ENCODE measurements around the gene TRIP4. TPM values are rescaled to one million over a fixed set of nuclear protein-coding genes. Genes with fewer than 3 reads are reported as not detected.

Gene TRIP4
- total RNA-seq, 1 experiment from 2014 or later = 12.9 TPM

DNA sequence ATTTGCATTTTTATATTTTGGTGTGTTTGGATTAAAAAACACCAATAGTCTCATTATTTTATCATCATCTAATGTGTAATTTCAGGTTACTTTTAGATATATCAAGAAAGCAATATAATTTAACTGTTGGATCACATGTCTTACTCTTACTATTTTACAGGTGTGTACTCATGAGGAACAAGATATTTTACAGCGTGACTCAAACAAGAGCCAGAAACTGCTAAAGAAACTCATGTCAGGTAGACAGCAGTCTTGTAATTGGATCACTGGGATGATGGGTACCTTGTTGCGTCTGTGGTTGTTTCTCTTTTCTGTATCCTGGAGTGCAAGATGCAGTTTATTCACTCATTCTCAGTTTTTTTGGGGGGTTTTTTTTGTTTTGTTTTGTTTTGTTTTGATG, 12.9 kb downstream of the TRIP4 start:
- Mint-ChIP-seq H3K4me1 (no peaks in the 10 kb centered on the region), H3K27me3 (ENCODE audit: low read depth) (no peaks in the 10 kb centered on the region), H3K27ac (no peak overlapping the region), H3K9me3 (no peaks in the 10 kb centered on the region), H3K4me3 (no peak overlapping the region), H3K36me3 (peaks cover 30% of the 10 kb centered on the region)
- ChIA-PET POLR2A (no interaction called here), CTCF (no interaction called here)
- ATAC-seq (no peak), DNase-seq (ENCODE audit: low spot score) (no peak)
- TF ChIP-seq RELA (CRISPR knock-in tag; IDR thresholded peaks at IDR 0.05; ENCODE audit: borderline replicate concordance) (no peak), TP53 (CRISPR knock-in tag; IDR thresholded peaks at IDR 0.05) (no peak), NFE2L1 (CRISPR knock-in tag; IDR thresholded peaks at IDR 0.05) (no peak), NR2C2 (CRISPR knock-in tag; IDR thresholded peaks at IDR 0.05) (no peak), CREB1 (CRISPR knock-in tag; IDR thresholded peaks at IDR 0.05) (no peak)
- TF ChIP-seq, protein P1, sequence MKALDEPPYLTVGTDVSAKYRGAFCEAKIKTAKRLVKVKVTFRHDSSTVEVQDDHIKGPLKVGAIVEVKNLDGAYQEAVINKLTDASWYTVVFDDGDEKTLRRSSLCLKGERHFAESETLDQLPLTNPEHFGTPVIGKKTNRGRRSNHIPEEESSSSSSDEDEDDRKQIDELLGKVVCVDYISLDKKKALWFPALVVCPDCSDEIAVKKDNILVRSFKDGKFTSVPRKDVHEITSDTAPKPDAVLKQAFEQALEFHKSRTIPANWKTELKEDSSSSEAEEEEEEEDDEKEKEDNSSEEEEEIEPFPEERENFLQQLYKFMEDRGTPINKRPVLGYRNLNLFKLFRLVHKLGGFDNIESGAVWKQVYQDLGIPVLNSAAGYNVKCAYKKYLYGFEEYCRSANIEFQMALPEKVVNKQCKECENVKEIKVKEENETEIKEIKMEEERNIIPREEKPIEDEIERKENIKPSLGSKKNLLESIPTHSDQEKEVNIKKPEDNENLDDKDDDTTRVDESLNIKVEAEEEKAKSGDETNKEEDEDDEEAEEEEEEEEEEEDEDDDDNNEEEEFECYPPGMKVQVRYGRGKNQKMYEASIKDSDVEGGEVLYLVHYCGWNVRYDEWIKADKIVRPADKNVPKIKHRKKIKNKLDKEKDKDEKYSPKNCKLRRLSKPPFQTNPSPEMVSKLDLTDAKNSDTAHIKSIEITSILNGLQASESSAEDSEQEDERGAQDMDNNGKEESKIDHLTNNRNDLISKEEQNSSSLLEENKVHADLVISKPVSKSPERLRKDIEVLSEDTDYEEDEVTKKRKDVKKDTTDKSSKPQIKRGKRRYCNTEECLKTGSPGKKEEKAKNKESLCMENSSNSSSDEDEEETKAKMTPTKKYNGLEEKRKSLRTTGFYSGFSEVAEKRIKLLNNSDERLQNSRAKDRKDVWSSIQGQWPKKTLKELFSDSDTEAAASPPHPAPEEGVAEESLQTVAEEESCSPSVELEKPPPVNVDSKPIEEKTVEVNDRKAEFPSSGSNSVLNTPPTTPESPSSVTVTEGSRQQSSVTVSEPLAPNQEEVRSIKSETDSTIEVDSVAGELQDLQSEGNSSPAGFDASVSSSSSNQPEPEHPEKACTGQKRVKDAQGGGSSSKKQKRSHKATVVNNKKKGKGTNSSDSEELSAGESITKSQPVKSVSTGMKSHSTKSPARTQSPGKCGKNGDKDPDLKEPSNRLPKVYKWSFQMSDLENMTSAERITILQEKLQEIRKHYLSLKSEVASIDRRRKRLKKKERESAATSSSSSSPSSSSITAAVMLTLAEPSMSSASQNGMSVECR (CRISPR knock-in tag; IDR thresholded peaks at IDR 0.05; ENCODE audit: borderline replicate concordance) = no peak
- TF ChIP-seq, protein P2, sequence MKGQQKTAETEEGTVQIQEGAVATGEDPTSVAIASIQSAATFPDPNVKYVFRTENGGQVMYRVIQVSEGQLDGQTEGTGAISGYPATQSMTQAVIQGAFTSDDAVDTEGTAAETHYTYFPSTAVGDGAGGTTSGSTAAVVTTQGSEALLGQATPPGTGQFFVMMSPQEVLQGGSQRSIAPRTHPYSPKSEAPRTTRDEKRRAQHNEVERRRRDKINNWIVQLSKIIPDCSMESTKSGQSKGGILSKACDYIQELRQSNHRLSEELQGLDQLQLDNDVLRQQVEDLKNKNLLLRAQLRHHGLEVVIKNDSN (CRISPR knock-in tag; IDR thresholded peaks at IDR 0.05) = no peak

- no peak overlapping the region for H3K4me3 Mint-ChIP-seq
- ChIA-PET POLR2A (no interaction called here), CTCF (interaction anchor here (1.4 kb wide), 1 partner anchor 269 kb away, joined by 3 read pairs; no protein-coding TSS in a partner anchor)
- no peak for ATAC-seq
- H3K27me3 Mint-ChIP-seq (ENCODE audit: low read depth) = no peaks in the 10 kb centered on the region; the same call in 1 of the 2 replicates
- no peak for TF ChIP-seq NFATC4 (CRISPR knock-in tag; IDR thresholded peaks at IDR 0.05)
- TF ChIP-seq, protein P3, sequence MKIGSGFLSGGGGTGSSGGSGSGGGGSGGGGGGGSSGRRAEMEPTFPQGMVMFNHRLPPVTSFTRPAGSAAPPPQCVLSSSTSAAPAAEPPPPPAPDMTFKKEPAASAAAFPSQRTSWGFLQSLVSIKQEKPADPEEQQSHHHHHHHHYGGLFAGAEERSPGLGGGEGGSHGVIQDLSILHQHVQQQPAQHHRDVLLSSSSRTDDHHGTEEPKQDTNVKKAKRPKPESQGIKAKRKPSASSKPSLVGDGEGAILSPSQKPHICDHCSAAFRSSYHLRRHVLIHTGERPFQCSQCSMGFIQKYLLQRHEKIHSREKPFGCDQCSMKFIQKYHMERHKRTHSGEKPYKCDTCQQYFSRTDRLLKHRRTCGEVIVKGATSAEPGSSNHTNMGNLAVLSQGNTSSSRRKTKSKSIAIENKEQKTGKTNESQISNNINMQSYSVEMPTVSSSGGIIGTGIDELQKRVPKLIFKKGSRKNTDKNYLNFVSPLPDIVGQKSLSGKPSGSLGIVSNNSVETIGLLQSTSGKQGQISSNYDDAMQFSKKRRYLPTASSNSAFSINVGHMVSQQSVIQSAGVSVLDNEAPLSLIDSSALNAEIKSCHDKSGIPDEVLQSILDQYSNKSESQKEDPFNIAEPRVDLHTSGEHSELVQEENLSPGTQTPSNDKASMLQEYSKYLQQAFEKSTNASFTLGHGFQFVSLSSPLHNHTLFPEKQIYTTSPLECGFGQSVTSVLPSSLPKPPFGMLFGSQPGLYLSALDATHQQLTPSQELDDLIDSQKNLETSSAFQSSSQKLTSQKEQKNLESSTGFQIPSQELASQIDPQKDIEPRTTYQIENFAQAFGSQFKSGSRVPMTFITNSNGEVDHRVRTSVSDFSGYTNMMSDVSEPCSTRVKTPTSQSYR (CRISPR knock-in tag; IDR thresholded peaks at IDR 0.05) = no peak
- TF ChIP-seq SMAD3 (CRISPR knock-in tag; IDR thresholded peaks at IDR 0.05; ENCODE audit: borderline replicate concordance) = no peak
- no peak for TF ChIP-seq GRHL2 (CRISPR knock-in tag; IDR thresholded peaks at IDR 0.05; ENCODE audit: insufficient replicate concordance, severe bottlenecking)
- TF ChIP-seq, protein P4, sequence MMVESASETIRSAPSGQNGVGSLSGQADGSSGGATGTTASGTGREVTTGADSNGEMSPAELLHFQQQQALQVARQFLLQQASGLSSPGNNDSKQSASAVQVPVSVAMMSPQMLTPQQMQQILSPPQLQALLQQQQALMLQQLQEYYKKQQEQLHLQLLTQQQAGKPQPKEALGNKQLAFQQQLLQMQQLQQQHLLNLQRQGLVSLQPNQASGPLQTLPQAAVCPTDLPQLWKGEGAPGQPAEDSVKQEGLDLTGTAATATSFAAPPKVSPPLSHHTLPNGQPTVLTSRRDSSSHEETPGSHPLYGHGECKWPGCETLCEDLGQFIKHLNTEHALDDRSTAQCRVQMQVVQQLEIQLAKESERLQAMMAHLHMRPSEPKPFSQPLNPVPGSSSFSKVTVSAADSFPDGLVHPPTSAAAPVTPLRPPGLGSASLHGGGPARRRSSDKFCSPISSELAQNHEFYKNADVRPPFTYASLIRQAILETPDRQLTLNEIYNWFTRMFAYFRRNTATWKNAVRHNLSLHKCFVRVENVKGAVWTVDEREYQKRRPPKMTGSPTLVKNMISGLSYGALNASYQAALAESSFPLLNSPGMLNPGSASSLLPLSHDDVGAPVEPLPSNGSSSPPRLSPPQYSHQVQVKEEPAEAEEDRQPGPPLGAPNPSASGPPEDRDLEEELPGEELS (CRISPR knock-in tag; IDR thresholded peaks at IDR 0.05) = no peak
- no peak for TF ChIP-seq ZNF396 (CRISPR knock-in tag; IDR thresholded peaks at IDR 0.05; ENCODE audit: borderline replicate concordance)
- TF ChIP-seq HMGA2 (CRISPR knock-in tag; IDR thresholded peaks at IDR 0.05) = no peak
- no peak for TF ChIP-seq CTCF (IDR thresholded peaks at IDR 0.05)
- TF ChIP-seq ZNF232 (CRISPR knock-in tag; IDR thresholded peaks at IDR 0.05) = no peak
- TF ChIP-seq, protein P5, sequence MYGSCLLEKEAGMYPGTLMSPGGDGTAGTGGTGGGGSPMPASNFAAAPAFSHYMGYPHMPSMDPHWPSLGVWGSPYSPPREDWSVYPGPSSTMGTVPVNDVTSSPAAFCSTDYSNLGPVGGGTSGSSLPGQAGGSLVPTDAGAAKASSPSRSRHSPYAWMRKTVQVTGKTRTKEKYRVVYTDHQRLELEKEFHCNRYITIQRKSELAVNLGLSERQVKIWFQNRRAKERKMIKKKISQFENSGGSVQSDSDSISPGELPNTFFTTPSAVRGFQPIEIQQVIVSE (CRISPR knock-in tag; IDR thresholded peaks at IDR 0.05; ENCODE audit: borderline replicate concordance) = no peak
- no peak for TF ChIP-seq MLX (CRISPR knock-in tag; IDR thresholded peaks at IDR 0.05)
- no peak for TF ChIP-seq NR1H2 (CRISPR knock-in tag; IDR thresholded peaks at IDR 0.05)
- TF ChIP-seq ZNF121 (CRISPR knock-in tag; IDR thresholded peaks at IDR 0.05) = no peak
- no peak overlapping the region for H3K27ac Mint-ChIP-seq
- H3K36me3 Mint-ChIP-seq = peaks cover 44% of the 10 kb centered on the region
- H3K4me1 Mint-ChIP-seq = no peaks in the 10 kb centered on the region
- no peaks in the 10 kb centered on the region for H3K9me3 Mint-ChIP-seq
- DNase-seq (ENCODE audit: low spot score) = no peak
Measured at GRCh38 chr15:64412216-64412615, 24.6 kb downstream of the TRIP4 start.
